Neural cell (in vitro differentiated cells): Measurements from ENCODE around the gene TOMM20. TPM values are rescaled to one million over a fixed set of nuclear protein-coding genes. Genes with fewer than 3 reads are reported as not detected.
A peak's percentile ranks its signal among the peaks of the same experiment; 100 is the strongest.

Source experiments
- H2AFZ ChIP-seq: fragments of 200-600, 300-800 bp; sonication (generic), shearing (Covaris generic); 2 replicates; pipeline ENCODE4 v1.6.0; 2014; ENCODE audit warnings: low read depth, mild to moderate bottlenecking, antibody characterized with exemption, low read length, moderate library complexity
- H3F3A ChIP-seq: fragments of 200-600 bp; shearing (Covaris generic); 2 replicates; pipeline ENCODE4 v1.6.1; 2016; ENCODE audit warnings: mild to moderate bottlenecking, moderate library complexity, mixed read lengths, antibody characterized with exemption, low read length; ENCODE audit not compliant: insufficient read depth, poor library complexity, severe bottlenecking
- H3K27ac ChIP-seq: fragments of 200-600, 300-800 bp; sonication (generic), shearing (Covaris generic); 2 replicates; pipeline ENCODE4 v1.5.1; 2014; ENCODE audit warnings: mild to moderate bottlenecking, low read length, moderate library complexity
- H3K27me3 ChIP-seq: fragments of 300-800, 200-600 bp; sonication (generic), shearing (Covaris generic); 2 replicates; pipeline ENCODE4 v1.6.0; 2014; ENCODE audit warnings: mild to moderate bottlenecking, low read depth, low read length, moderate library complexity; ENCODE audit not compliant: insufficient read depth
- H3K36me3 ChIP-seq: fragments of 300-800, 200-600 bp; sonication (generic), shearing (Covaris generic); 2 replicates; pipeline ENCODE4 v1.5.1; 2014; ENCODE audit warnings: mild to moderate bottlenecking, antibody characterized with exemption, low read length, moderate library complexity; ENCODE audit not compliant: insufficient read depth
- H3K4me2 ChIP-seq: fragments of 300-800, 200-600 bp; sonication (generic), shearing (Covaris generic); 2 replicates; pipeline ENCODE4 v1.6.0; 2014; ENCODE audit warnings: mild to moderate bottlenecking, low read length
- H3K4me3 ChIP-seq: fragments of 300-800, 200-600 bp; sonication (generic), shearing (Covaris generic); 2 replicates; pipeline ENCODE4 v1.5.1; 2014; ENCODE audit warnings: mild to moderate bottlenecking, low read length, moderate library complexity
- H3K79me2 ChIP-seq: fragments of 200-600 bp; shearing (Covaris generic); replicated peaks from 2 replicates; pipeline ENCODE4 v1.6.0; 2014; ENCODE audit warnings: mild to moderate bottlenecking, low read length, moderate library complexity; ENCODE audit not compliant: insufficient read depth
- H3K9ac ChIP-seq: fragments of 300-800, 200-600 bp; sonication (generic), shearing (Covaris generic); 2 replicates; pipeline ENCODE4 v1.6.1; 2016; ENCODE audit warnings: mild to moderate bottlenecking, low read length, mixed read lengths
- H3K9me2 ChIP-seq: fragments of 200-600 bp; shearing (Covaris generic); 2 replicates; pipeline ENCODE4 v1.6.1; 2016; ENCODE audit warnings: mild to moderate bottlenecking, low read length, mixed read lengths; ENCODE audit not compliant: insufficient read depth
- H3K9me3 ChIP-seq: fragments of 200-600, 300-800 bp; sonication (generic), shearing (Covaris generic); 2 replicates; pipeline ENCODE4 v1.6.1; 2016; ENCODE audit warnings: mild to moderate bottlenecking, mixed run types, low read length, moderate library complexity, mixed read lengths
- H4K20me1 ChIP-seq: fragments of 200-600 bp; shearing (Covaris generic); 2 replicates; pipeline ENCODE4 v1.6.1; 2016; ENCODE audit warnings: mild to moderate bottlenecking, mixed run types; ENCODE audit not compliant: insufficient read depth
- CTCF ChIP-seq: fragments of 450-650 bp; IDR thresholded peaks from 2 replicates; pipeline ENCODE4 v1.5.1; 2014; ENCODE audit warnings: antibody characterized with exemption, mild to moderate bottlenecking, moderate library complexity; ENCODE audit not compliant: poor library complexity, severe bottlenecking
- EP300 ChIP-seq: fragments of 450-650 bp; conservative IDR thresholded peaks from 2 replicates; pipeline ENCODE4 v1.6.1; 2014; ENCODE audit warnings: antibody characterized with exemption, mild to moderate bottlenecking, moderate library complexity; ENCODE audit not compliant: poor library complexity, severe bottlenecking
- EZH2 ChIP-seq: fragments of 200-600, 300-800 bp; shearing (Covaris generic), sonication (generic); IDR thresholded peaks from 2 replicates; pipeline ENCODE4 v1.6.1; 2014; ENCODE audit warnings: antibody characterized with exemption, low read length, borderline replicate concordance, mild to moderate bottlenecking; ENCODE audit not compliant: insufficient read depth, poor library complexity, severe bottlenecking
- MXI1 ChIP-seq: fragments of 450-650 bp; conservative IDR thresholded peaks from 2 replicates; pipeline ENCODE4 v1.6.1; 2014; ENCODE audit warnings: antibody characterized with exemption, mild to moderate bottlenecking; ENCODE audit not compliant: poor library complexity, severe bottlenecking
- POLR2AphosphoS5 ChIP-seq: IDR thresholded peaks from 2 replicates; pipeline ENCODE4 v1.6.1; 2012
- RAD21 ChIP-seq: fragments of 450-650 bp; conservative IDR thresholded peaks from 2 replicates; pipeline ENCODE4 v1.6.1; 2014; ENCODE audit warnings: antibody characterized with exemption, mild to moderate bottlenecking, moderate library complexity
- REST ChIP-seq: IDR thresholded peaks from 2 replicates; pipeline ENCODE4 v1.6.1; 2012; ENCODE audit warnings: borderline replicate concordance
- SMC3 ChIP-seq: fragments of 450-650 bp; conservative IDR thresholded peaks from 2 replicates; pipeline ENCODE4 v1.6.1; 2014; ENCODE audit warnings: antibody characterized with exemption, mild to moderate bottlenecking, moderate library complexity; ENCODE audit not compliant: poor library complexity
- TAF1 ChIP-seq: IDR thresholded peaks from 2 replicates; pipeline ENCODE4 v1.6.1; 2012; ENCODE audit warnings: low read depth
- polyA plus RNA-seq: library from polyadenylated mRNA; depleted of rRNA; stranded (reverse); fragments of >200 nt; gene quantifications from 2 replicates; pipeline ENCODE4 v1.2.3, GENCODE V29; 2014

The TOMM20 gene
- polyA plus RNA-seq, 1 donor from 2014 or later, result 175 TPM

DNA sequence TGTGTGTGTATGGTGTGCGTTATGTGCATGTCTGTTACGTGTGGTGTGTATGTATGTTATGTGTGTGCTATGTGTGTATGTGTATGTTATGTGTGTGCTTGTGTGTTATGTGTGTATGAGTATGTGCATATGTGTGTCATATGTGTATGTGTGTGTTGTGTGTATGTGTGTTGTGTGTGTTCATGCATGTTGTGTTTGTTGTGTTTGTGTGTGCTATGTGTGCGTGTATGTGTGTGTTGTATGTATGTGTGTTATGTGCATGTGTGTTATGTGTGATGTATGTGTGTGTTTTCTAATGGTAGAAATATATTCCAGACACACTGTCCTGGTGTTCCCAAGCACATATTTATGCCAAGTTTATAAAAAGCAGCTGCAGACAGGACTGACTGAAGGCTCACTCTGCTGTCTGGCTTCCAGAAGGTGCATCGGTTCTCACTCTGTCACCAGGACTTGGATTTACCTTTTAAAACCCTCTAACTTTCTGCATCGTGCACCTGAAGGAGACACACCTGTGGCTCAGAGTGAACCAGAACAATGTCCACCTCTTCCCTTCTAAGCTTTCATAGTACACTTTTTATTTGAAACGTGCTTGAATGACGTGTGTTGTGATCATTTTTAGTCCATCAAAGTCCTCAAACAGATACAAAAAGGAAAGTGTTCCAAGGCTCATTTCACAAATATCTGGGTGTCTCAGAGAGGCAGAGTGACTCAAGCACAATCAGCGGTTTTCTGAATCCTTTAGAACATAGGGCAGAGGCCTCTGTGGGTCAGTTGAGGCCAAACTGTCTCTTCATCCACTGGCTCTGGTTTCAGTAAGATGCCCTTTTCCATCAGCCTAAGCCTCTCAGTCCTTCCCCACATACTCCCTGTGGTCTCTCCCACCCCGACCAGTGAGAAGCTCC is 49.9 kb downstream of the TOMM20 start (continued):
- TF ChIP-seq TAF1 (no peak), RAD21 (peak; percentile 31)

GRCh38 chr1:235077571-235078479 is 50.8 kb downstream of the TOMM20 start:
- no peaks in the 10 kb centered on the region for H3K27me3 ChIP-seq
- no peak overlapping the region for H2AFZ ChIP-seq
- no peak overlapping the region for H3K9ac ChIP-seq
- no peak overlapping the region for H3K27ac ChIP-seq
- no peak for TF ChIP-seq CTCF
- TF ChIP-seq EP300, result no peak
- TF ChIP-seq REST, result no peak
- TF ChIP-seq POLR2AphosphoS5, result no peak
- TF ChIP-seq RAD21, result no peak
- no peak for TF ChIP-seq TAF1
- no peak for TF ChIP-seq EZH2
- no peak for TF ChIP-seq MXI1
- TF ChIP-seq SMC3, result no peak
- no peak overlapping the region for H3K4me2 ChIP-seq
- no peaks in the 10 kb centered on the region for H3K79me2 ChIP-seq
- no peak overlapping the region for H3K4me3 ChIP-seq
- no peaks in the 10 kb centered on the region for H3K36me3 ChIP-seq
- H3K9me3 ChIP-seq, result no peaks in the 10 kb centered on the region
- H4K20me1 ChIP-seq, result no peaks in the 10 kb centered on the region
- no peaks in the 10 kb centered on the region for H3F3A ChIP-seq
- no peaks in the 10 kb centered on the region for H3K9me2 ChIP-seq
